ENCODE results near the gene ANKRD2.
"Not testable (repeated sequence)": the region's sequence is repeated elsewhere in the genome, so short reads cannot be mapped to it uniquely, and the experiment has no call there.

The ANKRD2 gene, protein sequence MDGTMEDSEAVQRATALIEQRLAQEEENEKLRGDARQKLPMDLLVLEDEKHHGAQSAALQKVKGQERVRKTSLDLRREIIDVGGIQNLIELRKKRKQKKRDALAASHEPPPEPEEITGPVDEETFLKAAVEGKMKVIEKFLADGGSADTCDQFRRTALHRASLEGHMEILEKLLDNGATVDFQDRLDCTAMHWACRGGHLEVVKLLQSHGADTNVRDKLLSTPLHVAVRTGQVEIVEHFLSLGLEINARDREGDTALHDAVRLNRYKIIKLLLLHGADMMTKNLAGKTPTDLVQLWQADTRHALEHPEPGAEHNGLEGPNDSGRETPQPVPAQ

DNA sequence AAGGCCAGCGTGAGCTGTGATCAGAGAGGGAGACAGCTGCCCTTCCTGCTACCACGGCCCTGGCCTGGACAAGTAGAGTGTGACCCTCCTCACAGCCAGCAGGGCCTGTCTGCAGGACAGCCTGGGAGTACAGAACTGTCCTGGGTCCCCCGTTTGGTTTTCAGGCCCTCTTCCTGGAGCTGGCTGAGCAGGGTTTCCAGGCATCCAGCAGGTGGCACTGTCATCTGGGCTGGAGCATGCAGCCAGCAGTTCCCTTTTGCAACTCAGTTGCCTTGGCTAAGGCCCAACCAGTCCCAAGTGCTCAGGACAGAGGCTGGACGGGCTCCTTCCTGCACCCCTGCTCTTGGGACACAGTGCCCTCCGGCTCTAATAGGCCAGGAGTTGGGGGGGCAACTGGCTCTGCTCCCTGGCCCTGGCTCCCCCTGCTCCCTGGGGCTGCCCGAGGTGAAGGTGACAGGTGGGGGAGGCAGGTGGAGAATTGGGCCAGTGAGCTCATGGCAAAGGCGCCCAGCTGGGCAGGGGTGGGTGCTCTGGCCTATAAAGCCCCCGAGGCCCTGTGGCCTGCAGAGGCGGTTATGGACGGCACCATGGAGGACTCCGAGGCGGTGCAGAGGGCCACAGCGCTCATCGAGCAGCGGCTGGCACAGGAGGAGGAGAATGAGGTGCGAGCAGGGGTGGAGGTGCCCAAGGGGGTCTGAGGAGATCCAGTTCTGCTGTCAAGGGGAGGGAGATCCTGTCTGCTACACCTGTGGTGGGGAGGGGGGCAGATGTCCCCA, at the start of gene ANKRD2:
ANKRD2 (plus strand) TSS at position 566 of the 776 bp plus-strand sequence; CDS start at position 576, 10 bp downstream.
- DNase-seq (ENCODE audit: low spot score): peak; percentile 82

DNA sequence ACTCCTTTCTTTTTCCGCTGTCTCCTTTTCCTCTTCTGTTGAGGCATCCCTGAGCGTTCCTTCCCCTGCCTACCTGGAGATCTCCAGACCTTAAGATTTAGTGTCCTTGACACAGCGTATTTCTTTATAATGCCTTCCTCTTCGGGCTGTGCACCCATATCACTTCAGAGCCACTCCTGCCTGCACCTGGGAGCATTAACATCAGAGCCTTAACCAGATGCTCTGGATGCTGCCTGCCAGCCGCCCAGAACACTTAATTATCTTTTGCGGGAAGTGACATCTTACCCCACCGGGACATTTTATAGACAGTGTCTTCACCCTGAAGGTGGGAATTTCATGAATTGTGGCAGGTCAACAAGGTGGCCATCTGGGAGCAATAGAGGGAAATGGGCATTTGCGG, 49.6 kb upstream of the ANKRD2 start:
- no peak for DNase-seq (ENCODE audit: low spot score)

DNA sequence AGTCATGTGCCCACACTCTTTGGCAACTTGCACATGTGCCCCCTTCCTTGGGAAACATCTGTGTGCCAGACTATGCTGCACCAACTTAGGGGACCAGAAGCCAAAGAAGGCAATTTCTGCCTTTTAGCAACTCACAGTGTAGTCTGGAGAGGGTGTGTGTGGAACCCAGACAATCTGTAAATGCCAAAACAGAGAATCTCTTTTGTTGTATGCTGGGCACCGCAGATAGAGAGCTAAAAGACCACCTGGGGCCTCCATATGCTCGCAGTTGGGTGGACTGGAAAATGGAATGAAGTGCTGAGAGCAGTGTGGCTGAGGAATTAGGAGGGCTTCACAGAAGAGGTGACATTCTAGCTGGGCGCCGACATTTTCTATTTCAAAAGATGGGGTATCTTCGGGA, 47.5 kb upstream of the ANKRD2 start:
- DNase-seq (ENCODE audit: low spot score): no peak

DNA sequence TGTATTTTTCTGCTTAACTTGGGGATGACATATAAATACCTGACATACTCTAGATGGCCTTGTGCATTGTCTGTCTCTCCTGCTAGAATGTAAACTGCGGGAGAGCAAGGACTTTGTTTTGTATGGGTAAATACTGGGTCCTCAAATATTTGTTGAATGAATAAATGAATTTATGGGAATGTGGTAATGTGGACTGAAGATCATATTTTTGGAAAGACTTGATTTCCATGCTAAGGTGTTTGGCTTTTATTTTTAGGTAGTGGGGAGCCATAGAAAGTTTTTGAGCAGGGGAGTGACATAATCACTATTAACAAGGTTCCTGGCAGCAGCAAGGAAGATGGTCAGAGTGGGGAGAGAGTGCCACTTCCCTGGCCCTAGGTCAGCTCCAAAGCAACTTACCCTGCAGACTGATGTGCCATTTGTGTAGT, 46.9 kb upstream of the ANKRD2 start:
- no peak for DNase-seq (ENCODE audit: low spot score)

DNA sequence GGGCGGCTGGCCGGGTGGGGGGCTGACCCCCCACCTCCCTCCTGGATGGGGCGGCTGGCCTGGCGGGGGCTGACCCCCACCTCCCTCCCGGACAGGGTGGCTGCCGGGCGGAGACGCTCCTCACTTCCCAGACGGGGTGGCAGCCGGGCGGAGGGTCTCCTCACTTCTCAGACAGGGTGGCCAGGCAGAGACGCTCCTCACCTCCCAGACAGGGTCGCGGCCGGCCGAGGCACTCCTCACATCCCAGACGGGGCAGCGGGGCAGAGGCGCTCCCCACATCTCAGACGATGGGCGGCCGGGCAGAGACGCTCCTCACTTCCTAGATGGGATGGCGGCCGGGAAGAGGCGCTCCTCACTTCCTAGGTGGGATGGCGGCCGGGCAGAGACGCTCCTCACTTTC, 43.7 kb upstream of the ANKRD2 start:
- DNase-seq (ENCODE audit: low spot score): not testable (repeated sequence)

DNA sequence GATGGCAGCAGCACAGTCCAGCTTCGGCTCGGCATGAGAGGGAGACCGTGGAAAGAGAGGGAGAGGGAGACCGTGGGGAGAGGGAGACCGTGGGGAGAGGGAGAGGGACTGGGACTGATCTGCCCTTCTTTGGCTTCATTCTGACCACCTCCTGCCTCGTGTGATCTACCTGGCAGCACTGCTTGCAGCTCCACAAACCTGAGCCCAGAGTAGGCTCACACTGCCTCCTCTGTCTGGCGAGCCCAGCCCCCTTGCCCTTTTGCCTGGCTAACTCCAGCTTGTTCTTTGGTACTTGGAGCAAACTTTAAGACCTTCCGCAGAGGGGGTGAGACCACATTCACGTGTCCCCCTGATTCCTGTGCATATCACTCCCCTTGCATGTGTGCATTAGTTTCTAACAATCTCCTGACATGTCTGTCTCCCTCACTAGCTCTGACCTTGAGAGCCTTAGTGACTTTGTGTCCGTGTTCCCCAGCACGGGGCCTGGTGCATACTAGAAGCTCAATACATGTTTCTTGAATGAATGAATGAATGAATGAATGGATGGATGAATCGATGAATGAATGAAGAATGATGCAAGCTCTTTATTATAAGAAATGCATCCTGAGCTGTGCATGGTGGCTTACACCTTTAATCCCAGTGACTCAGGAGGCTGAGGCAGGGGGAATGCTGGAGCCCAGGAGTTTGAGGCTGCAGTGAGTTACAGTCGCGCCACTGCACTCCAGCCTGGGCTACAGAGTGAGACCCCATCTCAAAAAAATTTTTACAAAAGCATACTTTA, 42.7 kb upstream of the ANKRD2 start:
- no peak for DNase-seq (ENCODE audit: low spot score)

DNA sequence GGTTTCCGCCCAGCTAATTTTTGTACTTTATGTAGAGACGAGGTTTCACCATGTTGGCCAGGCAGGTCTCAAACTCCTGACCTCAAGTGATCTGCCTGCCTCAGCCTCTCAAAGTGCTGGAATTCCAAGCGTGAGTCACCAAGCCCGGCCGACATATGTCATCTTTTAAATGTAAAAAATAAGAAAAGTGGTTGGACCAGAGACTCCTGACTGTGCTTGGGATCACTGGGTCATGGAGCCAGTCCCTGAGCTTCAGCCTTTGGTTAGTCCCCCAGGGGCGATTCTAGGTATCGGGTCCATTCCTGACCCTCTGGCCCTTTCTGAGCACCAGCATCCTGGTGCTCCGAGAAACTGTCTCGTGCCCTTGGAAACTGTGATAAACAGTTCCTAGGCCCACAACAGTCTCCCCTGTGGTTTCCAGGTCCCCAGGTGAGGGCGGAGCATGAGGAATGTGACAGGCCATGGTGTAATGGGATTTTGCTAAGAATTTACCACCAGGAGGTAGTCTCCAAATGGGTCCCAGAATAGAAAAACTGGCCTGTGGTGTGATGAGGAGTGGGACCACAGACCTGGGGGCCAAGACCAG, 41.1 kb upstream of the ANKRD2 start:
- DNase-seq (ENCODE audit: low spot score): no peak

DNA sequence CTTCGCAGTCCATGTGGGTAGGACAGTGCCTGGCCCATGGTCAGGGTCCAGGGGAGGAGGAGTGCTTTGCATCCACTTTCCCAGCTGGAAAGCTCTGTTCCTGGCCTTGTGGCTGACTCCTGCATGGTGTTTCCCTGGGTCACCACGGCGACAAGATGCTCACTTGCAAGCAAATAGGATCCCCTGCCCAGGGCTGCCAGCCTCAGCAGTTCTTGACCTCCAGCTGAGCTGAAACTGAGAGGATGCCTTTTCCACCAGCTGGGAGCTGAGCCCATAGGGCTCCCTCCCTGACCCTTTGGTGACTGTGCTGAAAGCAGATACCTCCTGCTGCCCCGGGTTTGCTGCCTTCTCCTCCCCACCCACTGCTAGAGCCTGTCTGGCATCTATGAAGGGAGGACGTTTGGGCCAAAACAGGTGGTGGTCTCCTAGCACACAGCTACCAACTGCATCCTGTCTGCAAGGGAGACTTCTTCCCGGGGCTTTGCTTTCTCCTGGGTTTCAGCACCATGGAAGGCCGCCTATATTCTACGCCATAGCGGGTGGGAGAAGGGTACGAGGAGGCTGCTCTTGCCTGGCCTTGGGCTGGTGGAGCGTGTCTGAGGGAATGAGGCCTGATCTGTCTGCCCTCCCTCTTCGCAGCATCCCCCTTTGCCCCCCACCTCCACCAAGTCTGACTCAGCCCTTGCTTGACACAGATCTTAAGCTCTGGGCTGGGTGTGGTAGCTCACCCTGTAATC, 39.5 kb upstream of the ANKRD2 start:
- peak; percentile 41 for DNase-seq (ENCODE audit: low spot score)

DNA sequence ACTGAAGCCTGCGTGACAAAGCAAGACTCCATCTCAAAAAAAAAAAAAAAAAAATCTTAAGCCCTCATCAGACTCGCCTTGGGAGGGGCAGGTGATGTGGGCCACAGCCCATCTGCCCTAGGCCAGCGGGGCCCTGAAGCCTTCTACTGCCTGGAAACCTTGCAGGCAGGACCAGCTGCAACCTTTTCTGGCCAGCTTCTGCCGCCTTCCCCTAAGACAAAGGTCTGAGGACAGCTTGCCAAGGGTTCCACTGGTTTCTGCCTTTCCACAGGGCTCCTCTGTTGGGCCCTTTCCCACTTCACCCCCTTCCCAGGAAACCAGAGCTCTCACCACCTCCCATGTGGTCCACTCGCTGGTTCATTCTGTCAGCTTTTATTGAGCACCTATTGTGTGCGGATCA, 38.7 kb upstream of the ANKRD2 start:
- no peak for DNase-seq (ENCODE audit: low spot score)

DNA sequence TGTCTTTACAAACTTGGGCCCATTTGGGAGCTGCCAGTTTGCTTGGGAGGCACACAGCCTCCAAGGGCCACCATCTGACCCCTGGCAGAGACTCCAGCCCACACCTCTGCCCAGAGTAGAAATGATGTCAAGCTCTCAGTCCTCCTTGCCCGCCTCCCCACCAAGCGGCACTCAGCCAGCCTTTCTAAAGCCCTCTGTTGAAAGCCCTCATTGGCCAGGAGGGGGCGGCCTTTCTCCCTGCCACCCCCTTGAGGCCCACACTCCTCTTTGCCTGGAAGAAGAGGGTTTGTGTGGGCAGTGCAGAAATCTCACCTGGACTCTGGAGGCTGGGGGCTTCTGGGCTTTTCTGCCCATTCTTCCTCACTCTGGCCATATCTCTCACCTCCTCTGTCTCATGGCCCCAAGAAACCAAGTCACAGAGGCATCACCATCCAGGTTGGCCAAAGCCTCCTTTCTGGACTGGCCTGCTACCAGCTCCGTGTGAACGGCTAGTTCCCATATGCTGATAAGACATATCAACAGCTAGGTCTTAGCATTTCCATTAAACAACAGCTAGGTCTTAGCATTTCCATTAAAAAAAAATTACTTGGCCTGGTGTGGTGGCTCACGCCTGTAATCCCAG, 37.7 kb upstream of the ANKRD2 start:
- peak; percentile 40 for DNase-seq (ENCODE audit: low spot score)

DNA sequence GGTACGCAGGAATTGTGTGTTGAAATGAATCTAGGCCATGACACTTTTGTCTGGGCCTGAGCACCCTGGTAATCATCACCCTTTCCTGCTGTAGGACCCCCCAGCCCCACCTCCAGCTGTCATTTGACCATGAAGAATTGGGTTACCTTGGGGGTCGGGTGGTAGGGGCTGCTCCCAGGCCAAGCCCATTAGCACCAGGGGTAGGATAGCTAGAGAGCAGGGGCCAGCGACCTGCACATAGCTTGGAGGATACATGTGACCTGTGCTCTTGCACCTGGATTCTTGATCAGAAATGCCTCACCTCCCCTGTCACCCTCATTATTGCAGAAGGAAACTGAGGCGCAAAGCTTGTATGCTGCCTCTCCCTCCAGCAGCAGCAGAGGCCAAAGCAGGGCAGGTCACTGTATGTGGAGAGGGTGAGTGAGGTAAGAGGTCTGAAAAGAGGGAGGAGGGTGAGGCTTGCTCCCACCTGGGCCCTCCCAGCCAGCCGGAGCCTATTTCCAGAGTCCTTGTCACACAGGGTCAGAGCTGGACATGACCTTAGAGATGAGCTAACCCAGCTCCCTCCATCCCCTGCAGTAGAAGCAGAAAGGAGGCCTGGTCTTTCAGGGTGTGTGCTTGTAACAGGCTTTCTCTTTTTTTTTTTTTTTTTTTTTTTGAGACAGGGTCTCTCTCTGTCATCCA, 35.3 kb upstream of the ANKRD2 start:
- DNase-seq (ENCODE audit: low spot score): no peak

DNA sequence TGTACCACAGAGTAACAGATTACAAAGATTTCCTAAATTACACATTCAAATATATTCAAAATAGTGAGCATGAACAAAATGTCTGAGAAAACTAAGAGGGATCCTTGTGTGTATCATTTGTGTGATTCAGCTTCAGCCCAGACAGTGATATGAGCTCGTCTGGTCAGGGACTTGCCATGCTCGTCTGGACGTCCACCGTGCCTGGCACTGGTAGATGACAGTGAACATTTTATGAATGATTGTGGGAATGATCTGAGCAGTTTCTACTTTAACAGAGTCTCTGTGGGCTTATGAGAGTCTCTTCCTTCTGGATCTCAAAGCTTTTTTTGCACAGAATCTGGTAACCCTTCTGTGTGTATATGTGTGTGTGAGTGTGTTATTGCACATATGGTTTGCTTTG, 34.2 kb upstream of the ANKRD2 start:
- DNase-seq (ENCODE audit: low spot score): no peak

DNA sequence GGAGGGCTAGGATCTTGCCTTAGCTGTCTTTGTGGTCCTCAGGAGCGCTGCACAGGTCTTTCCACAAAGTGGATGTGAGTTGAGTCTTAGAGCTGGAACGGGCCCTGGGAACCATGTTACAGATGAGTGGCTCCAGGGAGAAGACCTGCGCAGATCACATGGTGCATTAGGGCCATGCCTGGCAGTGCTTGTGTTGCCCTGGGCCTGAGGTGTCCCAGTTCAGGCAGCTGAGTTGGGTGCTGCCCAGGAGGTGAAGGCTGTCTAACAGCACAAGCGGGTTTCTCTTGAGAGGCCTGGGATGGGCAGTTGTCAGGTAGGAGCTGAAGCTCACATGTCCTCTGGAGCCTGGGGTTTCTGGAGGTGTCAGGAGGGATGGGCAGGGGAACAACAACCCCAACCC, 33.7 kb upstream of the ANKRD2 start:
- DNase-seq (ENCODE audit: low spot score): no peak

DNA sequence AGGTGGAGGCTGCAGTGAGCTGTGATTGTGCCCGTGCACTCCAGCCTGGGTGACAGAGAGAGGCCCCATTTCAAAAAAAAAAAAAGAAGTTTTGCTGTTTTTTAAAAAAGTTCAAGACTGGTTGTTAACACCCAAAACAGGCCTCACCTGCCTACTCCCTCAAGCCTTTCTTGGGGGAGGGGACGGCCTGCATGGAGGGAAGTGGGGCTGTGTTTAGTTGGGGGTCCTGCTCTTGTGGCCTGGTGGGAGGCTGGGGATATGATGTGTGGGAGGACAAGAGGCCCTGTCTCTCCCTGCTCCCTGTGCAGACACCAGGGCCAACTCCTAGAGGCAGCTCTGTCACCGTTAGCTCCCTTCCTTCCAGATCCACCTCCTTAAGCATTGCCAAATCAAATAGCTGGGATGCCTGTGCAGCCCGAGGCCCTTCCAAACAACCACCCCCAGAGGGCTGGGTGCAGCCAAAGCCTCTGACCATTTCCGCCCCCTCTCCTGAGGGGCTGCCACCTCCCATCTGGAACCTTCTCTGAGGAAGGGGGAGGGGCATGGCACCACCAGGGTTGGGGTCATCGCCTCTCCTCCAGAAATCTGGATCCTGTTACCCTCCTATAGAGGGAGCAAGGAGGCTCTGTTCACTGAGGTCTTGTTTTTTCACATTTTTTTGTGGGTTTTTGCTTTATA, 32.9 kb upstream of the ANKRD2 start:
- DNase-seq (ENCODE audit: low spot score): peak; percentile 75

DNA sequence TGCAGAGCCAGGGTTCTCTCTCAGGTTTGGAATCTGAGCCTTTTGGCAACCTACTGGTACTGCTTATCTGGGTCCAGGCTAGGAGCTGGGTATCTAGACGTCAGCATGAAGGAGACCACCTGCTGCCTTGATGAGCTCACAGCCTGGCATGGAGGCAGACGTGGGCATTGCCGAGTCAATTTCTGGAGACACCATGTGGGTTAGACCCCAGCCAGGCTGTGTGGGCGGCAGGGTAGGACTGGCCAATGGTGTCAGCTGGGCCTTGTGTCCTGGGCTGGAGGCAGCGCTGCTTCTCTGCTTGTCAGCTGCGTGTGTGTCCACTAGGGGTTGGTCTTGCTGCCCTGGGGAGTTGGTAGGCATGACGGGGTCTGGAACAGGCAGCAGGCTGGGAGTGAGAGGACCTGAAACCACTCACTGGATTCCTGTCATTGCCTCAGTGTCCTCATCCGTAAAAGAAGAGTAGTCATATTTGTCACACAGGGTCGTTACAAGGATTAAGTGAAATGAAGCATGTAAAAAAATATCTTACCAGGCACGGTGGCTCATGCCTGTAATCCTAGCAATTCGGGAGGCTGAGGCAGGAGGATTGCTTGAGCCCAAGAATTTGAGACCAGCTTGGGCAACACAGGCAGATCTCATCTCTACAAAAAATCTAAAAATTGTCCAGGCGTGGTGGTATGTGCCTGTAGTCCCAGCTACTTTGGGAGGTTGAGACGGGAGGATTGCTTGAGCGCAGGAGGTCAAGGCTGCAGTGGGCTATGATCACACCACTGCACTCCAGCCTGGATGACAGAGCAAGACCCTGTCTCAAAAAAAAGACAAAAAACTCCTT, 31.7 kb upstream of the ANKRD2 start:
- no peak for DNase-seq (ENCODE audit: low spot score)

DNA sequence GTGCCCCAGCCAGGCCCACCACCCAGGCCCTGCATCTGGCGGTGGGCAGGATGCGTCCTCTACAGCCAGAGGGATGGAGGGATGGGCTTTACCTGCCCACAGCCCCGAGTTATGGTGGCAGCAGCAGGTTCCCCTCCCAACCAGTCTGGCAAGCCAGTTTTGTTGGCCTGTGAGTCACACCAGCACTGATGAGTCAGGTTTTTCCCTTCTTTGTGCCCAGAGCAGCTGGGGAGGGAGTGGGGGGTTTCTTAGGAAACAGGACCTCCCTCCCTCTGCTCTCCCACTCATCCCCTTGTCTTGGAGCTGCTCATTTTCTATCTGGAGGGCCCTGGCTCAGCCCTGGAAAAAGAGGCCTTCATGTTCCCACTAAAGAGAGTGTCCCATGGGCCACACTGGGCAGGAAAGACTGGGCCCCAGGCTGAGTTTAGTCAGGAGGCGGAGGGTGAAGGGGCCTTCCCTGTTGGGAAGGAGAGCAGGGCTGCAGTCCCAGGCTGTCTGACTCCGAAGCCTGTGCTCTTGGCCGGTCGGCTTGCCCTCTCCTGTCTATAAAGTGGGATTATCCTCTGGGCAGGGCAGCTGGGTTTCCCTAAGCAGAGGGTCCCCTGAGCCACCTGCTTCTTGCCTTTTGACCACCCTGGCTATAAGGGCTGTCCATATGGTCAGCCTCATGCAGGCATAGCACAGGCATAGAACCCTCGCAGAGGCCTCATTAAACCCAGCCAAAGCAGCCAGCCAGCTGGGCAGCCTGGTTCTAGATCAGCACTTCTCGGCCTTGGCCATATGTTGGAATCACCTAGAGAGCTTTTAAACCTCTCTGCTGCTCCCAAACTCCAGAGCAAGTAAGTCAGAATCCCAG, 30.2 kb upstream of the ANKRD2 start:
- DNase-seq (ENCODE audit: low spot score): peak; percentile 86

DNA sequence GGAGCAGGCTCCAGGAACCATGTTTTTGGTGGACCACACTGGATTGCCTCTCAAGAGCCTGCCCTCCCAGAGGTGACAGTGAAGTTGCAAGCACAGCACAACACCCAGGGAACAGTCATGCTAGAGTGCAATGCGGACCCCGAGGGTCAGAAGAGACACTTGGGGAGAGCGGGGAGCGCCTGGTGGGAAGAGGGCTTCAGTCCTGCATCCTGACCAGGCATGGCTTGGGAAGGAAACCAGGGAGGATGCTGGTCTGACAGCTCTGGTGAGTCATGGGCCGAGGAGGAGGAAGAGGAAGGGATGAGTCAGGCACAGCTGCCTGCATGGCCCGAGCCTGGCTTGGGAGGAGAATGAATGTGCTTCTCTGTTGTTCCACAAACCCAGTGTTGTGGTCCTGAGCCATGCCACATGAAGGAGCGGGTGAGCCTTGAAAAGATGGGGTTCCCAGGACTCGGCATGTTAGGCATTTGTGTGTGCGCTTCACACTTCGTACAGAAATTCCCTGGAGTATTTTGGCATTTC, 29.5 kb upstream of the ANKRD2 start:
- DNase-seq (ENCODE audit: low spot score): peak; percentile 97
